OCI-LY3 (cell line): Measurements from ENCODE around the gene GLMN.

Source experiments
- H2AFZ ChIP-seq: fragments of 200-600, 300-600 bp; shearing (Covaris generic); 2 replicates; pipeline ENCODE4 v1.6.0; 2014; ENCODE audit warnings: antibody characterized with exemption, low read depth, low read length
- H3K27ac ChIP-seq: fragments of 200-600, 300-600 bp; sonication (generic); 2 replicates; pipeline ENCODE4 v1.5.1; 2014; ENCODE audit warnings: mild to moderate bottlenecking, low read length, moderate library complexity, mixed read lengths
- H3K27me3 ChIP-seq: fragments of 200-600, 300-600 bp; sonication (generic); 2 replicates; pipeline ENCODE4 v1.6.1; 2014; ENCODE audit warnings: low read depth, low read length, mixed read lengths
- H3K36me3 ChIP-seq: fragments of 200-600, 300-600 bp; sonication (generic); replicated peaks from 2 replicates; pipeline ENCODE3; 2014; ENCODE audit warnings: low read depth, low read length, mixed read lengths
- H3K4me1 ChIP-seq: fragments of 300-600, 200-600 bp; sonication (generic); 2 replicates; pipeline ENCODE4 v1.6.1; 2014; ENCODE audit warnings: low read length, mixed read lengths
- H3K4me2 ChIP-seq: fragments of 200-600, 300-600 bp; sonication (generic); 2 replicates; pipeline ENCODE4 v1.6.1; 2014; ENCODE audit warnings: low read length, mixed read lengths
- H3K4me3 ChIP-seq: fragments of 300-600, 200-600 bp; sonication (generic); 2 replicates; pipeline ENCODE4 v1.5.1; 2014; ENCODE audit warnings: antibody characterized with exemption, mild to moderate bottlenecking, low read length, moderate library complexity
- H3K79me2 ChIP-seq: fragments of 300-600, 200-600 bp; shearing (Covaris generic); 2 replicates; pipeline ENCODE4 v1.6.1; 2014; ENCODE audit warnings: mild to moderate bottlenecking, low read length, mixed read lengths
- H3K9ac ChIP-seq: fragments of 300-600, 200-600 bp; shearing (Covaris generic); 2 replicates; pipeline ENCODE4 v1.6.0; 2014; ENCODE audit warnings: mild to moderate bottlenecking, low read length, moderate library complexity
- H3K9me3 ChIP-seq: fragments of 200-600, 300-600 bp; shearing (Covaris generic); 2 replicates; pipeline ENCODE4 v1.6.1; 2014; ENCODE audit warnings: low read length, mixed read lengths; ENCODE audit not compliant: insufficient read depth
- H4K20me1 ChIP-seq: fragments of 200-600, 300-600 bp; sonication (generic); 2 replicates; pipeline ENCODE4 v1.6.1; 2016; ENCODE audit warnings: low read length, mixed read lengths; ENCODE audit not compliant: insufficient read depth
- EZH2phosphoT487 ChIP-seq: fragments of 200-600 bp; shearing (Covaris generic); IDR thresholded peaks from 2 replicates; pipeline ENCODE4 v1.6.1; 2018; ENCODE audit warnings: antibody characterized with exemption, mixed run types, low read depth
- TF ChIP-seq, protein P1 (sequence below): fragments of 200-600, 300-600 bp; sonication (generic); IDR thresholded peaks from 2 replicates; pipeline ENCODE4 v1.5.1; 2014; ENCODE audit warnings: antibody characterized with exemption, low read length, low read depth

The GLMN gene

GRCh38 chr1:92342401-92342800 lies 43.6 kb upstream of the GLMN start:
- Histone ChIP-seq H3K9me3 (no peaks in the 10 kb centered on the region), H4K20me1 (no peaks in the 10 kb centered on the region), H3K36me3 (peaks cover 2% of the 10 kb centered on the region), H3K4me3 (no peak overlapping the region), H3K27me3 (no peaks in the 10 kb centered on the region), H3K4me2 (no peak overlapping the region), H3K4me1 (no peaks in the 10 kb centered on the region), H3K79me2 (no peaks in the 10 kb centered on the region), H2AFZ (no peak overlapping the region), H3K27ac (no peak overlapping the region), H3K9ac (no peak overlapping the region)
- no peak for TF ChIP-seq EZH2phosphoT487
- TF ChIP-seq, protein P1, sequence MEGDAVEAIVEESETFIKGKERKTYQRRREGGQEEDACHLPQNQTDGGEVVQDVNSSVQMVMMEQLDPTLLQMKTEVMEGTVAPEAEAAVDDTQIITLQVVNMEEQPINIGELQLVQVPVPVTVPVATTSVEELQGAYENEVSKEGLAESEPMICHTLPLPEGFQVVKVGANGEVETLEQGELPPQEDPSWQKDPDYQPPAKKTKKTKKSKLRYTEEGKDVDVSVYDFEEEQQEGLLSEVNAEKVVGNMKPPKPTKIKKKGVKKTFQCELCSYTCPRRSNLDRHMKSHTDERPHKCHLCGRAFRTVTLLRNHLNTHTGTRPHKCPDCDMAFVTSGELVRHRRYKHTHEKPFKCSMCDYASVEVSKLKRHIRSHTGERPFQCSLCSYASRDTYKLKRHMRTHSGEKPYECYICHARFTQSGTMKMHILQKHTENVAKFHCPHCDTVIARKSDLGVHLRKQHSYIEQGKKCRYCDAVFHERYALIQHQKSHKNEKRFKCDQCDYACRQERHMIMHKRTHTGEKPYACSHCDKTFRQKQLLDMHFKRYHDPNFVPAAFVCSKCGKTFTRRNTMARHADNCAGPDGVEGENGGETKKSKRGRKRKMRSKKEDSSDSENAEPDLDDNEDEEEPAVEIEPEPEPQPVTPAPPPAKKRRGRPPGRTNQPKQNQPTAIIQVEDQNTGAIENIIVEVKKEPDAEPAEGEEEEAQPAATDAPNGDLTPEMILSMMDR = no peak

GRCh38 chr1:92340154-92340553 lies 41.4 kb upstream of the GLMN start:
- Histone ChIP-seq H3K36me3 (peaks cover 2% of the 10 kb centered on the region), H3K4me3 (no peak overlapping the region), H4K20me1 (no peaks in the 10 kb centered on the region), H3K27ac (no peak overlapping the region), H3K4me1 (no peaks in the 10 kb centered on the region), H3K9me3 (no peaks in the 10 kb centered on the region), H3K79me2 (no peaks in the 10 kb centered on the region), H2AFZ (no peak overlapping the region), H3K9ac (no peak overlapping the region), H3K4me2 (no peak overlapping the region), H3K27me3 (no peaks in the 10 kb centered on the region)
- TF ChIP-seq, protein P1 = no peak

- no peak overlapping the region for H3K9ac ChIP-seq
- peaks cover 2% of the 10 kb centered on the region for H3K36me3 ChIP-seq
- H3K27ac ChIP-seq = no peak overlapping the region
- no peaks in the 10 kb centered on the region for H3K4me1 ChIP-seq
- H3K4me2 ChIP-seq = no peak overlapping the region
- no peak overlapping the region for H3K4me3 ChIP-seq
- no peaks in the 10 kb centered on the region for H3K9me3 ChIP-seq
- H3K27me3 ChIP-seq = no peaks in the 10 kb centered on the region
- H3K79me2 ChIP-seq = no peaks in the 10 kb centered on the region
- no peak overlapping the region for H2AFZ ChIP-seq
- H4K20me1 ChIP-seq = no peaks in the 10 kb centered on the region
- TF ChIP-seq, protein P1 = no peak
- TF ChIP-seq EZH2phosphoT487 = no peak
Measured at GRCh38 chr1:92333668-92334067, 34.9 kb upstream of the GLMN start.

DNA sequence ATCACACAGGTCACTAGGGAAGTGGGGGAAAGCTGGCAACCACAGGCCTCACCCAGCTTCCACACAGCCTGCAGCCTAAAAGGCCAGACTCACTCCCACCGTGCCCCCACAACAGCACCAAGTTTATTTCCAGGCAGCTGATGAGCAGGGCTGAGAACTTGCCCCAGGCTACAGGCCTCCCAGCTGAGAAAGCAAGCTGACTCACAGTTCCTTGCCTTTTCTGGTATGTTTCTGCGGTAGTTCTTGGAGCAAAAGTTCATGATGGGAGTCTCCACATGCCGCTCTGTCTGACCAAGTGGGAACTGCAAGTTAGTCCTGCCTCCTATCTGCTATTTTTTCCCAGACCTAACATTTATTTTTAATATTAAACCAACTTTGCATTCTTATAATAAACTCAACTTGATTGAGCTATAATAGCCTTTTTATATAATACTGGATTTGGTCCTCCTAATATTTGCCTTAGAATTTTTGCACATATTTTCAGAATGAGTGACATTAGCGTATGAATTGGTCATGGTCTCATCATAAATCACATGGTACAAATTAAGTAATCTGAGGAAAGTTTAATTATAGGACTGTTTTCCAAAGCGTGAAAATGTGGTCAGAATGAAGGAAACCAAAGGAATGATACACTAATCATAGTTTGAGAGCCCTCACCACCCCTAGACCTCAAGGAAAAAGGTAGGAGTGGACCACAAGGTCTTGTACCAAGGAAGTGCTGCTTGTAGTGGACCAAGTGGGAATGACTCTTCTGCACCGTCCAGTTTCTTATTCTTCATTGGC lies 30.8 kb upstream of the GLMN start:
- Histone ChIP-seq H3K4me2 (no peak overlapping the region), H2AFZ (no peak overlapping the region), H3K9ac (no peak overlapping the region), H3K4me1 (no peaks in the 10 kb centered on the region), H3K4me3 (no peak overlapping the region), H3K36me3 (peaks cover 12% of the 10 kb centered on the region), H3K27me3 (no peaks in the 10 kb centered on the region), H3K79me2 (no peaks in the 10 kb centered on the region), H3K27ac (no peak overlapping the region), H4K20me1 (no peaks in the 10 kb centered on the region), H3K9me3 (no peaks in the 10 kb centered on the region)
- no peak for TF ChIP-seq EZH2phosphoT487
